UCSD-AML1 (cell line): ENCODE data around the gene GPC1.

Experiments used
- DNase-seq: peaks from one replicate; lab custom pipeline; 2025; ENCODE audit not compliant: unreplicated experiment; lab: John Stamatoyannopoulos, UW

GPC1 gene

DNA sequence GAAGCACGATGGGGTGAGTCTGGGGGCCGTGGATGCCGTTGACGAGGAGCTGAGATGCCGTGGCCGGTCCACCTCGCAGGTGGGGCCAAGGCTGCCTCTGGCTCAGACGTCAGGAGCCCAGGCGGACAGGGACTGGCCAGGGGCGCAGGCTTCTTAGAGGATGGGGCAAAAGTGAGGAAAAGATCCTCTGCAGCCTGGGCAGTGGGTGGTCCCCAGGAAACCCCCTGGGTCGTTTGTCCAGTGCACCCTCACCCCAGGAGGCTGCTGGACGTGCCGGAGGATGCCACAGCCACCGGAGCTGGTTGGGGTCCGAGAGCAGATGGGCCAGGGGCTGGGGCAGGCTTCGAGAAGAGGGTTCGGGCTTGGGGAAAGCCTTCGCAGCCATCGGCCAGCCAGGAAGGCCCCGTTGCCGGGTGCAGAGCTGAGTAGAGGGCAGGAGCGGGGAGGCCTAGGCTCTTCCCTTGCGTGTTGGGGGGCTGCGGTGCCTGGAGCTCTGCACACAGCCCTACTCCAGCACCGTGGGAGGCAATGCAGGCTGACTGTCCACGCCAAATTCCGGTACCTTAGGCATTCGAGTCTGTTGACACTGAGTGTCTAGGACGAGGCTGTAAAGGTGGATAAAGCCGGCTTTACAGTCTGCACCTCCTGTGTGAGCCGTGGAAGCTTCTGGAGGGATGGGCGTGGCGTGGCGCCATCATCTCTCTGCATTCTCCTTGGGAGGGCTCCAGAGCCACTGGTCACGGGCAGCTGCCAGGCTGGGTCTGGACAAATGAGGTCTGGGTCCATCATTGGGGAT lies 18.8 kb downstream of the GPC1 start:
- no peak for DNase-seq

DNA sequence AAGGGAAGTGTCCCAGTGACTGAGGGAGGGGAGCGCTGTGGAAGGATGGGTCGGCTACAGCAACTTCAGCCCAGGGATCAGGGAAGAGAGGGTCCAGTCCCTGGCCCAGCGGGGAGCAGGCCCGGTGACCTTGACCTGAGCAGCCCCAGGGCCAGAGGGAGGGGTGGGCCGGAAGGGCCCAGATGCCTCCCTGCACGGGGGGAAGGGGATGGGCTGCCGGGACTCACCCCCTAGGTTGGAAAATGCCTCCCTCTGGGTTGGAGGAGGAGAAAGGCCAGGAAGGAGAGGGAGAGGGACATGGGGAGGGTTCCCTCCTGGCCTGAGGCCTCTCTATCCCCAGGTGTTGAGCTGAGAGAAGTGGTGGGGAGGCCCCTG lies 19.8 kb downstream of the GPC1 start:
- no peak for DNase-seq

DNA sequence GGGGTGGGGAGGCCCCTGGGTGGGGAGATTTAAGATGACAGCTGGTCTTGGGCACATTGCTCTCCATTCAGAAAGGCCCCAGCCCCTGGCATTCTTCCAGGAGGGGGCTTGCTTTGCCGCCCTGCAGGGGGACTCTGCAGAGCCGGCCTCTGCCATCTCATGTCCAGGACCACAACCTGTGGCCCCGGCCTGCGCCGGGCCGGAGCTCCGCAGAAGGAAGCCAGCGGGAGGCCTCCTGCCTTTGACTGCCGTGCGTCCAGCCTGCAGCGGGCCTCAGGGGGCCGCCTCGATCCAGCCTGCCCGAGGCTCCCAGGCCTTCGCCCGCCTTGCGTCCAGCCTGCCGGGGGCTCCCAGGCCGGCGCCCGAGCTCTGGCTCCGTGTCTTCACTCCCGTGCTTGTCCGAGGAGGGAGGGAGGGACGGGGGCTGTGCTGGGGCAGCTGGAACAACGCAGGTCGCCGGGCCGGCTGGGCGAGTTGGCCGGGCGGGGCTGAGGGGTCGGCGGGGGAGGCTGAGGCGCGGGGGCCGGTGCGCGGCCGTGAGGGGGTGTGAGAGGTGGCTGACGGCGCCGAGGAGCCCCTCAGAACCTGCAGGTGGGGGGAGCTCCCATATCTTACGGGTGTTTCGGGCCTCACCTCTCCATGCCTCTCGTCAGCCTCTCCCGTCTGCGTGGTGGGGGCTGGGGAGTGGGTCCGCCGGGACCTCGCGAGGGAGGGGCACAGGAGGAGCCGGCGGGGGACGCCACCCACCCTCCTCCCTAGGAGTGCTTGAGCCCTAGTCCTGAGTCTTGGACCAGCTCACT lies 20.4 kb downstream of the GPC1 start:
- DNase-seq, result no peak

DNA sequence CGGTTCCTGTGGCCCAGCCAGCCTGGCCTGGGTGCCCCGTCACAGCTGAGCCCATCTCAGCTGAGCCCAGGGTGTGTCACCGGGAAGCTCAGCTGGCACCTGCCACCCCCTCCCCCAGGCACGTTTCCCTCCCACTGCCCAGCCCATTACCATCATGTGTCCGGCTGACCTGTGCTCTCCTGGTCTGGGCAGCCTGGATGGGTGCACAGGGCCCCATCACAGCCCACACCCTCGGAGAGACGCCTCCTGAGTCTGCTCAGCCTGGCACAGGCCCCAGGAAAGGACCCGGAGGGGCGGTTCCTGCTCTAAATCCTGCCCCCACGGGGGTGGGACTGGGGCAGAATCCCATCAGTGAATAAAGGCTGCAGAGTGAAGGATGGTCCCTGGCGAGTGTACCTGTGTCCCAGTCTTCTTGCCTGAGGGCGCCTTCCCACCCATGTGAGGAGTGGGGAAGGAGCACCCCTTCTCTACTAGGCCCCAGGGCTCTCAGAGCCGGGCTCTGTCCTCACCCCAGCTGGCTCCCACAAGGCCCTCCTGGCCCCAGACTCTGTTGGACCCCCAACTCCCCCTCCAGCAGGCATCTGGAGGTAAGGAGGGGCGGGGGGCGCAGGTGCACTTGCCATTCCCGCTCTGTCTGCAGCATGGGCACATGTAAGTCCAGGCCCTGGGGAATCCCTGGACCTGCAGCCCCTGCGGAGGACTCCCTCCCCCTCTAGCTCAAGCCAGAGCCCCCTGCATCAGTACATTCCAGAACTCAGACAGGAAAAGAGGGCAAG lies 21.2 kb downstream of the GPC1 start:
- DNase-seq, result no peak

DNA sequence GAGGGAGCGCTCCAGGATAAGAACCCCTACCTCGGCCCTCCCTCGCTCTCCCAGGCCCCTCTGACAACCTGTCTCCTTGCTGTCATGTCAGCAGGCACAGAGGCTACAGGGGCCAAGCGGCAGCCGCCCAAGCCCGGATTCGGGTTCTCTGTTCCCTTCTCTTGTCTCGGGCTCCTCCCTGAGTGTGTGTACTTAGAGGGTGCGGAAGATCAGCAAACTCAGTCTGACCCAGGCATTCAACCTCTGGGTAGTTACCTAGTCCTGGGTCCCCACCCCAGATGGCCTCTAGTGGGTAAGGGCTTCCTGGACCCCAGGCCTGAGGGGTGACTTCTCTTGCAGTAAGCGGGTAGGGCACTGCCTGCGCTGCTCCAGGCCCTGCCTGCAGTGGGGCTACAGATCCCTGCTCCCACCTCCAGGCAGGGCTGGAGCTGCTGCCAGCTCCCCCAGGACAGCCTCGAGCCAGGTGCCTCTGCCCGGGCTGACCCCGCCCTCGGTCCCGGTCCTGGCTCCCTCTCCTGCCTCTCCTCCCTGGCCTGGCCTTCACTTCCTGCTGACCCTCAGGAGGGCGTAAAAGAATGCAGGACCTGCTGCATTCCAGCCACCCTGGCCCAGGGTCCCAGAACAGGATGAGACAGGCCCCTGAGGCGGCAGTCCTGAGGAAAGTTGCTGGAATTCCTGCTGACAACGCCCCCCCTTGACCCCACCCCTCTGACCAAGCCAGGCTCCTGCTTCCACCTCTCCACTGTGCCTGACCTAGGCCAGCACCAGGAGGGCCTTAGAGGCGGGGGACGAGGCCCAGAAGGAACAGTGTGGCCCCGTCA lies 22.0 kb downstream of the GPC1 start:
- no peak for DNase-seq

DNA sequence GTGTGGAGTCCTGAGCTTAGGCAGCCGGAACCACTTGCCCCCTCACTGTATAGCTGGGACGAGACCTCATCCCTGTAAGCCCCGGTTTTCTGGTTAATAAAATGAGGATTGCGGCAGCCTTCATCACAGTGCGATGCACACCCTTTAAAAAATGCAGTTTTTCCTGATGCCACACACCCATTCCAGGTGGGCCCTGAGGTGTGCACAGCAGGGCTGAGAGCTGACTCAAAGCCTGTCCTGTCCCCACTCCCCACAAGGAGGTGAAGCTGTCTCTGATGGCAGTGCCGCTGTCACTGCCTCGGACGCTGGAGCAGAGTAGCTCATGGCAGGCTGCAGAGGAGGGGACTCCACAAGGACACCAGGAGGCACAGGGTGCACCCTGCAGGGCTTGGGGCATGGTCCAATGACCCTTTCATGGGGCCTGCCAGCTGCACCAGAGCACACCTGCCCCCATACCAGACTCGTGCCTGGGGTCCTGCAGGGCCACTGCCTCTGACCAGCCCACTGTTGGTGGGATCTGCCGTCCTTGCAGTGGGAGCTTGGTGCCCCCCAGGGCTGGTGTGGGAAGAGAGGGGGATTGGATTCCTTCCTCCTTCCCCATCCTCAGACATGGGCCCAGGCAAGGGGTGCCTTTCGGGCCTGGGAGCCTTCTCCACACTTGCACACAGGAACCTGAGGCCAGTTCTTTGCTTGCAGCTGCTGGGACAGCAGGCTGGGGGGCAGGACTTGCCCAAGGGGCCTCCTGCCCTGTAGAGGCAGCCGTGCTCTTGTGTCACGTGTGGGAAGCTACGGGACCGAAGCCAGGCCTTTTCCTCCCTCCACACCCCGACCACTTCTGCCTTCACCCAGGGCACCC lies 22.8 kb downstream of the GPC1 start:
- DNase-seq, result no peak

DNA sequence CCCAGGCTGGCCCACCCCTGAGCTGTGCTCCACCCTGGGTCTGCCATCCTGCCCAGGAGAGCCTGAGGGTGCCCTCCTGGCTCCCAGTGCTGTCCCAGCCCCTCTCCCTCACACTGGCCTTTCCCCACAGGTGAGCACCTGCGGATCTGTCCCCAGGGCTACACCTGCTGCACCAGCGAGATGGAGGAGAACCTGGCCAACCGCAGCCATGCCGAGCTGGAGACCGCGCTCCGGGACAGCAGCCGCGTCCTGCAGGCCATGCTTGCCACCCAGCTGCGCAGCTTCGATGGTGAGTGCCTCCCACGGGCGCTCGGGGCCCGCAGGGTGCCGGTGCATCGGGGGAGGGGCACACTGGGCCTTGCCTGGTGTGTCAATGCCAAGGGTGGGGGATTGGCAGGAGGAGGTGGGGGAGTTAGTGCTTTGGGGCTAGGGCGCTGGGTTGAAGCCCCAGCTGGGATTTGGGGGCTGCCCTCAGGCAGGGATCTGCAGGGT lies 23.5 kb downstream of the GPC1 start:
- no peak for DNase-seq

DNA sequence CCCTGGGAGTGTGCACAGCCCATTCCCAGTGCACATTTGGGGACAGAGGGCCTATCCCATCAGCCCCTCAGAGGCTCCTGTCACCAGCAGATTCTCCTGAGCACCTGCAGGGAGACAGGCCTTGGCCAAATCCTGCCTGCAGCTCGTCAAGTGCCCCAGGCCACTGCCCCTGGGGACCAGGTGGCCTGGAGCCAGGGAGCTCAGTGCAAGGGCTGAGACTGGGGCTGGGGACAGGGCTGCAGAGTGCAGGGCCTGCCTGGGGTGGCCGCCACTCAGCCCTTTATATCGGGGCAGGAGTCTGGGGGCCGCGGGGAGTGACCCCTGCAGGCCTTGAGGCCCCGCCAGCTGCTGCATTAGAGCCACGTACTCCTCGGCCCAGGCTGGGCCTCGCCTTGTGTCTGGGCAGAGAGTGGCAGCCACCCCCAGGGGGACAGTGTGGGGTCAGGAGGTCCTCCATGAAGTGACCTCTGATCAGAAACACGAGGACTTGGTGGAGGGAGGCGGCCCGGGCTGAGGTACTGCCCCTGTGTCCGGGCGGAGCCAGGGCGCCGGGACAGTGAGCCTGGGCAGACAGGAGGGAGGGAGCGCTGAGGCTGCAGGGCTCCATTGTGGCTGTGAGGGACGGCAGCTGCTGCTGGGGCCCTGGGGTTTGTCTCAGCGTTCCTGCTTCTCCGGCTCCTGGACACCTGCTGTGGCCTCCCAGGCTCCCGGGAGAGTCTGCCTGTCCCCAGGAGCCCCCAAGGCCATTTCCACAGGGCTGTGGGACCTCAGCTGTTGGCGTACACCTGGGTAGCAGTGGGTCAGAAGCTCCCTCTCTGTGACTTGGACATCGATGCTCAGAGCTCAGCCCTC lies 24.2 kb downstream of the GPC1 start:
- no peak for DNase-seq

DNA sequence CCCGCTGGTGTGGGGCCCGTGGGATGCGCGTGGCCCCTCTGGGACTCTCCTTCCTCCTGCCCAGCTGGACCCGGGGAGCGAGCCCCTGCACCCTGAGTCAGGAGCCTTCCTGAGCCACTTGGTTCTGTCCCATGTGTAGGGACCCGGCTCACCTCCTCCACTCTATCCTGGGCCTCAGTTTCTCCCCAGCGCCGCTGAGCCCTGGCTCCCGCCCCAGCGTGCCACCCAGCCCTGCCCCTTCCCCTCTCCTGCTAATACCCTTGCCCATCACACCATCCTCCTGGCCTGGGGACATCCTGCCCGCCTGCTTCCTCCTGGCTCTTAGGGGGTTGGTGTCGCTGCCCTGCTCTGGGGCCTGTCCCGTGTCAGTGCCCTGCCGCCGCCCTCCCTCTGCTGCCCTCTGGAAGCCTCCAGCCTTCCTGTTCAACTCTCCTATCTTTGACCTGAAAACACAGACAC lies 24.8 kb downstream of the GPC1 start:
- DNase-seq, result no peak

DNA sequence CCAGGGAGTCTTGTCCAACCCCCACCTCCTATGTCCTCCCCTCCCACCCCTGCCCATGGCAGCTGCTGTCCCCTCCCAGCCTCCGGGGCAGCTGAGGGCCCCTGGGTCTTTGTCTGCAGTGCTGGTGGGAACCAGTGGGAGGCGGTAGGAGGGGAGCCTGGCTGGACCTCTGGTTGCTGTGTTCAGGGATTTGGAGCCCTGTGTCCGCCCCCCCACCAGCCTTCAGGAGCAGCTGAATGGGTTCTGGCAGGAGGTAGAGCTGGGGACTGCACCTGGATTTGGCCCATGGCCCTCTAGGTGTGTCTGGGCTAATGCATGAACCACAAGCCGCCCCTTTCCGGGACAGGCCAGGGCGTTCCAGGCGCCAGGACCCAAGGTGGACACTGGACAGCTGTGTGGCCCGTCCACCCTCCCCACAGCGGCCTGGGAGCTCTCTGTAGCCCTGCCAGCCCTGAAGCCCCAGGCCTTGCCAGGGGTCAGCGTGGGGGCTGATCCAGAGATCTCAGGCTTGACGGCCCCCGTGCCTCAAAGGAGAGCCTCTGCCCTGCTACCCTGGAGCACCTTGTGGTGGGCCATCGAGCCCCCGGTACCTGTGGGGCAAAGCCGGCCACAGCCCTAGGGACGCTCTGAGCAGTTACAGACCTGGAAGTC lies 25.4 kb downstream of the GPC1 start:
- DNase-seq, result no peak

DNA sequence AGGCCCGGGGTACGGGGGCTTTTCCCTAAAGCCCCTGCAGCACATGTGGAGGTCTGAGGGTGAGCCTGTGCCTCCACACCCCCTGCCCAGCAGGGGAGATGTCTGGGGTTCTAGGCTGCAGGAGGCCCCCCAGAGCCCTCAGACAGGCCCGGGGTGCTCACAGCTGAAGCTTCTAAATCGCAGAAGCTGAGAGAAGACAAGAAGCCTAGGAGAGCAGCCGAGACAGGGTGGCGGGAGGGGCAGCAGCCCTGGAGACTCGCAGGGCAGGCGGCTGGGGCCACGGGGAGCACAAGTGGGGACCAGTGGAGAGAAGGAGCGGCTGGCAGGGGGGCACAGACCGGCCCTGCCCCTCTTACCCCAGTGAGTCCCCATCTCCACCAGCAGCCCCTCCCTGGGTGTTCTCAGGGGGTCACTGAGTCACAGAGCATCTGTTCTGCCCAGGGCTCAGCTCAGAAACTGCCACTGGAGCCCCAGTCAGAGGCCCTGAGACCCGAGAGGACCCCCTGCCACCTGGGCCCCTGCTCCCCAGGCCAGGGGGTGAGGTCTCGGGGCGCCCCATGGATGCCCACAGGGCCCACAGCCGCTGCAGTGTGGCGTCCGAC lies 26.1 kb downstream of the GPC1 start:
- DNase-seq, result no peak

DNA sequence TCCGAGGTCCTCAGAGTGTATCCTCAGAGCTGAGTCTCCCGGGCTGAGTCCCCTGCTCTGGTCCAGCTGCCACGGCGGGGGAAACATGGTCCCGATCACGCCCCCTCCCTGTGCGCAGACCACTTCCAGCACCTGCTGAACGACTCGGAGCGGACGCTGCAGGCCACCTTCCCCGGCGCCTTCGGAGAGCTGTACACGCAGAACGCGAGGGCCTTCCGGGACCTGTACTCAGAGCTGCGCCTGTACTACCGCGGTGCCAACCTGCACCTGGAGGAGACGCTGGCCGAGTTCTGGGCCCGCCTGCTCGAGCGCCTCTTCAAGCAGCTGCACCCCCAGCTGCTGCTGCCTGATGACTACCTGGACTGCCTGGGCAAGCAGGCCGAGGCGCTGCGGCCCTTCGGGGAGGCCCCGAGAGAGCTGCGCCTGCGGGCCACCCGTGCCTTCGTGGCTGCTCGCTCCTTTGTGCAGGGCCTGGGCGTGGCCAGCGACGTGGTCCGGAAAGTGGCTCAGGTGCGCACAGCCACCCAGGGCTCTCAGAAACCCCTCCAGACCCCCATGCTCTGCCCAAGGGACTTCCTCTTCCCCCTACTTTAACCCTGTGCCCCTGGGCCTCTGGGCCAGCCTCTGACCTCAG lies 26.7 kb downstream of the GPC1 start:
- DNase-seq, result no peak

DNA sequence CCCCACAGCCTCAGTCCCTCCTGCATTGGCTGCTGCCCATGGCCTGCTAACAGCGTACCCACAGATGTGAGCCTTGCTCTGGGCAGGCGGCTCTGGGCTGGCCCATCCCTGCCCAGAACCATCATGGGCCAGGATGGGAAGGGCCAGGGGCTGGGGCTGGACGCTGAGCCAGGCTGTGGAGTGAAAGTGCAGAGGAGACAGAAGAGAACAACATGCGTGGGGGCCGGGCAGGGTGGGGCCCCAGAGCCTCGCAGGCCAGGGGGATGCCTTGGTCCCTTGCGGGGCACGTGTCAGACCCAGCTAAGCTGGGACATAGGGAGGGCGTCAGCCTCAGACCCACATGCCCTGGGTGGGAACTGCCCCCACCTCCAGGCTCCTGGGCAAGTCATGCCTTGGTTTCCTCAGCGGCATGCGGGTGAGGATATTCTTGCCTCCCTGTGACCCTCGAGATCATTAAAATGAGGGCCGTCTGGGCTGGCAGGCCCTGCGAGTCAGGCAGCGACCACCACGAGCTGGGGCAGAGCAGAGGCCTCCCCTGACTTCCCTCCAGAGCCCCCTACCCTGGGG lies 27.3 kb downstream of the GPC1 start:
- DNase-seq, result no peak

DNA sequence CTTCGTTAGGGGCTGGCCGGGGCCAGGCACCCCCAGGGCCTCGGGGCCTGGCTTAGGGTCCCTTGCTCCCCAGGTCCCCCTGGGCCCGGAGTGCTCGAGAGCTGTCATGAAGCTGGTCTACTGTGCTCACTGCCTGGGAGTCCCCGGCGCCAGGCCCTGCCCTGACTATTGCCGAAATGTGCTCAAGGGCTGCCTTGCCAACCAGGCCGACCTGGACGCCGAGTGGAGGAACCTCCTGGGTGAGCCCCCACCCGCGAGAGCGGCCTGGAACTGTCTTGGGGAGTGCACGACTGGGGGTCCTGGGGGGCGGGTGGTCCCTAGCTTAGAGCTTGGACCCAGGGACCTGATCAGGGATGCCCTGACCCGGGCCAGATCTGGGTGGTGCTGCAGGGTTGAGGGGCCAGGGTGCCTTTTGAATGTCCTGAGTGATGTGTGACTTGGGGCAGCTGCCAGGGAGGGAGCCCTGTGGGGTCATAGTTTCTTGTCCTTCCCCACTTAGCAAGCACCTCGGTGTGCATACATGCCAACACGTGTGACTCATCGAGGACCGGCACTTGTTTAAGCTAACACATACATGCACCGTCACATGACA lies 27.9 kb downstream of the GPC1 start:
- no peak for DNase-seq

DNA sequence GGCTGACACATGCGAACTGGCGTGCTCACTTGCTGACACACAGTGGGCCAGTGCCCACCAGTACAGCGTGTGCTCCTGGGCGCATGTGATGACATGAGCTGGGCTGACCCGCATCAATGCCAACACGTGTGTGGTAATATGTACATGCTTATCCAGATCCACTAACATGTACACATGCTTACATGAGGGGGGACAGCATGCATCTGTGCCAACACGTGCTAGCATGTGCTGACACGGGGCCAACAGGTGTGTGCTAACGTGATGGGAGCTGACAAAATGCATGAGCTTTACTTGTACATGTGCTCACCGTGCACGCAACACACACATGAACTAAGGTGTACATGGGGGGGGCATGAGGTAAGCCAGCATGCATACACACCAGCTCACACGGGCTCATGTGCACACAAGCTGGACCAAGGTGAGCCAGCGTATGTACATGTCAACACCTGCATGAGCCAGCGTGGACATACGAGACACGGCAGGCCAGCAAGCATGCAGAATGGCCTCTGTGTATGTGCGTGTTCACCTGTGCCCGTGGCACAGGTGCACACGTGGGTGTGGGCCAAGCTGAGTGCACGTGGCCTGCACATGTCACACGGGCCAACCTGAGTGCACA lies 28.5 kb downstream of the GPC1 start:
- no peak for DNase-seq

DNA sequence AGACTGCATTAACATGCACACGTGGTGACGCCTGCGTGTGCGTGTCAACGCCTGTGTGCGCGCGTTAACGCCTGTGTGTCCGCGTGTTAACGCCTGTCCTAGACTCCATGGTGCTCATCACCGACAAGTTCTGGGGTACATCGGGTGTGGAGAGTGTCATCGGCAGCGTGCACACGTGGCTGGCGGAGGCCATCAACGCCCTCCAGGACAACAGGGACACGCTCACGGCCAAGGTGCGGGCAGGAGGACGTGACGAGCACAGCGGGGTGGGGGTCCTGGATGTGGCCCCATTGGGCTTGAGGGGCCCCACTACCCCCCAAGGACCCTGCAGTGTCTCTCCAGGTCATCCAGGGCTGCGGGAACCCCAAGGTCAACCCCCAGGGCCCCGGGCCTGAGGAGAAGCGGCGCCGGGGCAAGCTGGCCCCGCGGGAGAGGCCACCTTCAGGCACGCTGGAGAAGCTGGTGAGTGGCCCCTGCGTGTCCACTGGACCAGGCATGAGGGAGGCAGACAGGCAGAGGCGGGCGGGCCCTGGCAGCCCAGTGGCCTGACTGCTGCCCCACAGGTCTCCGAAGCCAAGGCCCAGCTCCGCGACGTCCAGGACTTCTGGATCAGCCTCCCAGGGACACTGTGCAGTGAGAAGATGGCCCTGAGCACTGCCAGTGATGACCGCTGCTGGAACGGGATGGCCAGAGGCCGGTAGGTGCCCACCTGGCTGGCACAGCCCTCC lies 29.2 kb downstream of the GPC1 start:
- no peak for DNase-seq
